Sigmoid colon (tissue), 3 donors: Measurements from ENCODE around the gene TCF25.

Experiments used
- POLR2A ChIP-seq, 2 donors: fragments of 450-650 bp; IDR thresholded peaks; one replicate each; pipeline ENCODE4 v1.6.1; 2016; ENCODE audit warnings: antibody characterized with exemption in 2 of 2, mild to moderate bottlenecking in 2 of 2, moderate library complexity in 2 of 2
- TF ChIP-seq, protein P1 (sequence below), 4 experiments: fragments of 450-650 bp in 3 of 4; fragments of 200-600 bp in 1 of 4; IDR thresholded peaks; one replicate each; pipeline ENCODE4 v1.5.1; 2016 to 2019; ENCODE audit warnings: antibody characterized with exemption in 4 of 4, mild to moderate bottlenecking in 3 of 4, moderate library complexity in 2 of 4

DNA sequence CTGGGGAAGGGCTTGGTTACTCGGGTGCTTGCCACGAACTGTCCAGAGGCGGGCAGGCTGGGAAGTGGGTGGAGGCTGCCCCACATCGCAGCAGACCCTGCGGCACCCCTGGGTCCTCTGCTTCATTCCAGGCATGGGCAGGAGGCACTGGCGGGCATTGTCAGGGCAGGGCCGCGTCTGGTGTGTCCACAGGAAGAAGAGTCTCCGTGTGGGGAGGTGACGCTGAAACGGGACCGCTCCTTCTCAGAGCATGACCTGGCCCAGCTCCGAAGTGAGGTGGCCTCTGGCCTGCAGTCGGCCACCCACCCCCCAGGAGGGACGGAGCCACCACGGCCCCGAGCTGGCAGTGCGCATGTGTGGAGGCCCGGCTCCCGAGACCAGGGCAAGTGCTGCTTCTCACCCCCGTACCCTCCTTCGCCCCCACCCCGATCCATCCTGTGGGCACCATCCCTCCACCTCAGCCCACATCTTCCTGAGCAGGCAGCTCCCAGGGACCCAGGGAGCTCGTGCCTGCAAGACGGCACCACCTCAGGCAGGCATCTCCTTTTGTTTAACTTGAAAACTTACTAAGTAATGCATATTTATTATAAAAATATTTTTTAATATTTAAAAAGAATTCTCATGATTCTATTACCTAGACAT is 14.3 kb upstream of the TCF25 start:
- no peak for TF ChIP-seq POLR2A (IDR thresholded peaks at IDR 0.05)
- TF ChIP-seq, protein P1, sequence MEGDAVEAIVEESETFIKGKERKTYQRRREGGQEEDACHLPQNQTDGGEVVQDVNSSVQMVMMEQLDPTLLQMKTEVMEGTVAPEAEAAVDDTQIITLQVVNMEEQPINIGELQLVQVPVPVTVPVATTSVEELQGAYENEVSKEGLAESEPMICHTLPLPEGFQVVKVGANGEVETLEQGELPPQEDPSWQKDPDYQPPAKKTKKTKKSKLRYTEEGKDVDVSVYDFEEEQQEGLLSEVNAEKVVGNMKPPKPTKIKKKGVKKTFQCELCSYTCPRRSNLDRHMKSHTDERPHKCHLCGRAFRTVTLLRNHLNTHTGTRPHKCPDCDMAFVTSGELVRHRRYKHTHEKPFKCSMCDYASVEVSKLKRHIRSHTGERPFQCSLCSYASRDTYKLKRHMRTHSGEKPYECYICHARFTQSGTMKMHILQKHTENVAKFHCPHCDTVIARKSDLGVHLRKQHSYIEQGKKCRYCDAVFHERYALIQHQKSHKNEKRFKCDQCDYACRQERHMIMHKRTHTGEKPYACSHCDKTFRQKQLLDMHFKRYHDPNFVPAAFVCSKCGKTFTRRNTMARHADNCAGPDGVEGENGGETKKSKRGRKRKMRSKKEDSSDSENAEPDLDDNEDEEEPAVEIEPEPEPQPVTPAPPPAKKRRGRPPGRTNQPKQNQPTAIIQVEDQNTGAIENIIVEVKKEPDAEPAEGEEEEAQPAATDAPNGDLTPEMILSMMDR (IDR thresholded peaks at IDR 0.05): no peak
